ENCODE measurements around the gene FXYD5. TPM values are rescaled to one million over a fixed set of nuclear protein-coding genes. Genes with fewer than 3 reads are reported as not detected.

Gene FXYD5
- total and polyA plus RNA-seq, 9 of the 15 experiments (the other 6 are each of a cell fraction or from before 2014, with no cell fraction given), result 104 to 537 (median 174) TPM

DNA sequence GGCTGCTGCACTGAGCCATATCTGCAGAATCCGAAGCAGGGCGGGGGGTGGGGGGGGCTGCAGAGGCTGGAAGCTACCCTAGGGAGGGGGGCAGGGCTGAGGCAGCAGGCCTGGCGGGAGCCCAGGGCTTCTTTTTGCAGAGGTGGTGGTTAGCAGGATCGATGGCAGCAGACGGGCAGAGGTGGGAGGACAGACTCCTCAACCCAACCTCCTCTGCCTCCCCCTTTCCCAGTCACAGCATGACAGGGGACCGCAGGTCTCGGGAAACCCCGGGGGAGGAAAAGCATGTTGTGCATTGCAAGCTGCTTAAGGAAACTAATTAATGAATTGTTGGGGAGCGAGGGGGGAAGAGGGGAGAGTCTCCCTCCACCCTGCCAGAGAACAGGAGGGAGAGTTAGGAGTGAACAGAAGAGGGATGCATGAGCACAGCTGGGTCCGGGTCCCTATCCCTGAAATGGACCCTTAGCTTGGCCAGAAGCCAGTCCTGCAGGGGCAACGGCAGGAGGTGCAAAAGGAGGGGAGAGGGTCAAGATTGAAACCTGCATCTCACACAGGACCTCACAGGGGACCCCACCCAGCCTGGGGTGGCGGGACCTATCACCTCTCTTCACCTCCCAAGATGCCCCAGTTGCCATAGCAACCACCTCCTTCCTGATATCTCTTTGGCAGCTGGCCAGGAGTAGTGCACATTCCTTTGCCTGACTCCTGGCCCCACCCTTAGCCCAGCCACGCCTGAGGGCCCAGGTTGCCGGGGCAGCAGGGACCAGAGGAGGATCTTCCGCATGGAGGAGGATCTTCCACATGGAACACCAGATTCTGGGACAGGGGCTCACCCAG is 9.7 kb upstream of the FXYD5 start (continued):
- TF ChIP-seq RFX1 (IDR thresholded peaks at IDR 0.05), result peak; percentile 99
- peak; percentile 60 for TF ChIP-seq ZEB2 (IDR thresholded peaks at IDR 0.05)

DNA sequence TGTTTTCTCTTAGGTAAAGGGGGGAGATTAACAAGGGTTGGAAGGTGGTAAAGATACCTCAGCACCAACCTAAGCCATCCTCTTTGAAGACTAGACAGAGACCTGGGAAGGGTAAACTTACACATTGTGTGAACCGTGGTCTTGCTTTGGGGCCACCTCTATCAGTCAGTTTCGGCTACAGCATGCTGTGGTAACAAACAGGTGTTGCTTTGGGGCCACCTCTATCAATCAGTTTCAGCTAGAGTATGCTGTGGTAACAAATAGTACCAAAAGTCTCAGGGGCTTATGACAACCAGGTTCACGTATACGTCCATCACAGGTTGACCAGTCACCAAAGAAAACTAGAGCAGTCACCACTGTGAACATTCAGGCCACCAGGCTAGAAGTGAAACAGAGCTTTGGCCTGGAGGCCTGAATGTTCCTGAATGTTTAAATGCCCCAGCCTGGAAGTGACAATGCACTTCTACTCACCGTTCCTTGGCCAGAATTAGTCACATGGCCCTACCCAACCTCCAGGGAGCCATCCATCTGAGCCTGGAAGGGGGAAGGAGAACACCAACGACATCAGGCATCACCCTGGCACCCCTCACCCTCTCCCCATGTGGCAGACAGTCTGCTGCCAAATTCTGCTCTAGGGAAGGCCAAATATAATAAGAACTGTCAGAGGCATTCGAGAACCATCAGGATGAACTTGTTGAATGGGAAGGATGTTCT is 7.6 kb upstream of the FXYD5 start:
- H3K4me1 ChIP-seq (replicated peaks in 1 of 2; ENCODE audit: control insufficient read depth in 2 of 2, insufficient read depth in 2 of 2, low read length in 2 of 2), result peaks cover 8 to 28% of the 10 kb centered on the region in 2 experiments
- peaks cover 2% of the 10 kb centered on the region; the same call in 1 of the 3 replicates for H3K79me2 ChIP-seq (ENCODE audit: control insufficient read depth, insufficient read depth, low read length)
- ATAC-seq, result no peak
- no peak for DNase-seq (ENCODE audit: extremely low read depth in 1 of 4, low spot score in 3 of 4)
- H4K20me1 ChIP-seq (replicated peaks; ENCODE audit: control insufficient read depth, insufficient read depth, low read length), result peaks cover 12% of the 10 kb centered on the region
- H3K9me1 ChIP-seq (ENCODE audit: control insufficient read depth, insufficient read depth, low read length), result no peaks in the 10 kb centered on the region
- in situ Hi-C loops (cut with MboI), result no loop called here
- BruUV-seq (replicated peaks), result no TSS peak
- H2AFZ ChIP-seq (ENCODE audit: low read depth, low read length), result no peak overlapping the region
- H3K9ac ChIP-seq (ENCODE audit: insufficient read depth in 1 of 2, low read depth in 2 of 2, low read length in 2 of 2), result peak overlapping the region in 1 of 2 experiments; percentile 49; a peak in 1 of 4 replicates
- H3K4me3 ChIP-seq, result no peak overlapping the region
- no peaks in the 10 kb centered on the region for H3K9me3 ChIP-seq (replicated peaks; ENCODE audit: control insufficient read depth, insufficient read depth, low read depth, low read length)
- TF ChIP-seq, protein P1, sequence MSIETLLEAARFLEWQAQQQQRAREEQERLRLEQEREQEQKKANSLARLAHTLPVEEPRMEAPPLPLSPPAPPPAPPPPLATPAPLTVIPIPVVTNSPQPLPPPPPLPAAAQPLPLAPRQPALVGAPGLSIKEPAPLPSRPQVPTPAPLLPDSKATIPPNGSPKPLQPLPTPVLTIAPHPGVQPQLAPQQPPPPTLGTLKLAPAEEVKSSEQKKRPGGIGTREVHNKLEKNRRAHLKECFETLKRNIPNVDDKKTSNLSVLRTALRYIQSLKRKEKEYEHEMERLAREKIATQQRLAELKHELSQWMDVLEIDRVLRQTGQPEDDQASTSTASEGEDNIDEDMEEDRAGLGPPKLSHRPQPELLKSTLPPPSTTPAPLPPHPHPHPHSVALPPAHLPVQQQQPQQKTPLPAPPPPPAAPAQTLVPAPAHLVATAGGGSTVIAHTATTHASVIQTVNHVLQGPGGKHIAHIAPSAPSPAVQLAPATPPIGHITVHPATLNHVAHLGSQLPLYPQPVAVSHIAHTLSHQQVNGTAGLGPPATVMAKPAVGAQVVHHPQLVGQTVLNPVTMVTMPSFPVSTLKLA (conservative IDR thresholded peaks at IDR 0.05), result no peak
- peak; percentile 46; the same call in 1 of the 2 replicates for TF ChIP-seq USF1 (CRISPR knock-in tag; IDR thresholded peaks at IDR 0.05)
- TF ChIP-seq, protein P2, sequence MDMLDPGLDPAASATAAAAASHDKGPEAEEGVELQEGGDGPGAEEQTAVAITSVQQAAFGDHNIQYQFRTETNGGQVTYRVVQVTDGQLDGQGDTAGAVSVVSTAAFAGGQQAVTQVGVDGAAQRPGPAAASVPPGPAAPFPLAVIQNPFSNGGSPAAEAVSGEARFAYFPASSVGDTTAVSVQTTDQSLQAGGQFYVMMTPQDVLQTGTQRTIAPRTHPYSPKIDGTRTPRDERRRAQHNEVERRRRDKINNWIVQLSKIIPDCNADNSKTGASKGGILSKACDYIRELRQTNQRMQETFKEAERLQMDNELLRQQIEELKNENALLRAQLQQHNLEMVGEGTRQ (CRISPR knock-in tag; IDR thresholded peaks at IDR 0.05), result peak; percentile 31
- TF ChIP-seq, protein P3, sequence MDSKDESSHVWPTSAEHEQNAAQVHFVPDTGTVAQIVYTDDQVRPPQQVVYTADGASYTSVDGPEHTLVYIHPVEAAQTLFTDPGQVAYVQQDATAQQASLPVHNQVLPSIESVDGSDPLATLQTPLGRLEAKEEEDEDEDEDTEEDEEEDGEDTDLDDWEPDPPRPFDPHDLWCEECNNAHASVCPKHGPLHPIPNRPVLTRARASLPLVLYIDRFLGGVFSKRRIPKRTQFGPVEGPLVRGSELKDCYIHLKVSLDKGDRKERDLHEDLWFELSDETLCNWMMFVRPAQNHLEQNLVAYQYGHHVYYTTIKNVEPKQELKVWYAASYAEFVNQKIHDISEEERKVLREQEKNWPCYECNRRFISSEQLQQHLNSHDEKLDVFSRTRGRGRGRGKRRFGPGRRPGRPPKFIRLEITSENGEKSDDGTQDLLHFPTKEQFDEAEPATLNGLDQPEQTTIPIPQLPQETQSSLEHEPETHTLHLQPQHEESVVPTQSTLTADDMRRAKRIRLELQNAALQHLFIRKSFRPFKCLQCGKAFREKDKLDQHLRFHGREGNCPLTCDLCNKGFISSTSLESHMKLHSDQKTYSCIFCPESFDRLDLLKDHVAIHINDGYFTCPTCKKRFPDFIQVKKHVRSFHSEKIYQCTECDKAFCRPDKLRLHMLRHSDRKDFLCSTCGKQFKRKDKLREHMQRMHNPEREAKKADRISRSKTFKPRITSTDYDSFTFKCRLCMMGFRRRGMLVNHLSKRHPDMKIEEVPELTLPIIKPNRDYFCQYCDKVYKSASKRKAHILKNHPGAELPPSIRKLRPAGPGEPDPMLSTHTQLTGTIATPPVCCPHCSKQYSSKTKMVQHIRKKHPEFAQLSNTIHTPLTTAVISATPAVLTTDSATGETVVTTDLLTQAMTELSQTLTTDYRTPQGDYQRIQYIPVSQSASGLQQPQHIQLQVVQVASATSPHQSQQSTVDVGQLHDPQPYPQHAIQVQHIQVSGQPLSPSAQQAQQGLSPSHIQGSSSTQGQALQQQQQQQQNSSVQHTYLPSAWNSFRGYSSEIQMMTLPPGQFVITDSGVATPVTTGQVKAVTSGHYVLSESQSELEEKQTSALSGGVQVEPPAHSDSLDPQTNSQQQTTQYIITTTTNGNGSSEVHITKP (IDR thresholded peaks at IDR 0.05; ENCODE audit: partially characterized antibody), result peak; percentile 57
- peak; percentile 98 for TF ChIP-seq ZNF12 (CRISPR knock-in tag; IDR thresholded peaks at IDR 0.05)
- intact Hi-C loops (cut with micrococcal nuclease), result no loop called here
- H3K27ac ChIP-seq (ENCODE audit: extremely low read depth, low read depth, low read length), result no peak overlapping the region
- H3K27me3 ChIP-seq (ENCODE audit: control insufficient read depth in 2 of 2, insufficient read depth in 2 of 2, low read length in 2 of 2), result no peaks in the 10 kb centered on the region
- 66% methylated on average over 6 of the region's 7 CpGs for WGBS (ENCODE audit: insufficient coverage, low coverage, missing lambda C conversion rate)
- POLR2A ChIA-PET, result no interaction called here
- FAIRE-seq, result peak; percentile 26
- H3K36me3 ChIP-seq (ENCODE audit: control insufficient read depth, insufficient read depth, low read length), result peaks cover 8% of the 10 kb centered on the region; the same call in 2 of the 3 replicates
- CTCF ChIA-PET (ENCODE audit: low intra/inter-chr PET ratio), result no interaction called here
- no peak overlapping the region for H3K4me2 ChIP-seq (ENCODE audit: insufficient read depth, low read length)
